ENCODE results near the gene ADPRHL1. TPM values are rescaled to one million over a fixed set of nuclear protein-coding genes. Genes with fewer than 3 reads are reported as not detected.

Gene ADPRHL1
- total RNA-seq, 4 donors from 2014 or later = 6.9 to 15.5 (median 12.6) TPM

GRCh38 chr13:113404723-113405471, 48.4 kb downstream of the ADPRHL1 start:
- Histone ChIP-seq H3K9me3 (no peaks in the 10 kb centered on the region), H3K27ac (peak overlapping the region in 3 of 4 donors; percentile 36 to 82 (median 53)), H3K27me3 (peaks cover 0 to 34% of the 10 kb centered on the region in 2 donors), H3K4me1 (no peaks in the 10 kb centered on the region), H3K4me3 (peak overlapping the region in 2 of 4 donors; percentile 1 to 33), H3K36me3 (no peaks in the 10 kb centered on the region)
- WGBS, 2 donors = 80 to 84% methylated on average over 24 to 33 of the region's 34 CpGs
- peak in 1 of 2 donors; percentile 2 for DNase-seq (ENCODE audit: low spot score in 2 of 2)
- no peak for TF ChIP-seq EP300 (IDR thresholded peaks at IDR 0.05)

GRCh38 chr13:113404366-113404722, 48.9 kb downstream of the ADPRHL1 start:
- Histone ChIP-seq H3K27ac (peak overlapping the region in 3 of 4 donors; percentile 36 to 82 (median 53)), H3K4me1 (no peaks in the 10 kb centered on the region), H3K27me3 (peaks cover 0 to 34% of the 10 kb centered on the region in 2 donors), H3K9me3 (no peaks in the 10 kb centered on the region), H3K36me3 (no peaks in the 10 kb centered on the region), H3K4me3 (no peak overlapping the region)
- TF ChIP-seq EP300 (IDR thresholded peaks at IDR 0.05) (no peak), CTCF (IDR thresholded peaks at IDR 0.05) (no peak), POLR2A (IDR thresholded peaks at IDR 0.05) (no peak)
- DNase-seq (ENCODE audit: low spot score in 2 of 2) = peak in 1 of 2 donors; percentile 7
- 95% methylated on average over 2 of the region's 2 CpGs for WGBS, 2 donors

- peak in 1 of 2 donors; percentile 10 for DNase-seq (ENCODE audit: low spot score in 2 of 2)
Measured at GRCh38 chr13:113403255-113404104, 49.8 kb downstream of the ADPRHL1 start.

GRCh38 chr13:113402471-113403254, 50.6 kb downstream of the ADPRHL1 start:
- Histone ChIP-seq H3K27ac (peak overlapping the region in 1 of 4 donors; percentile 82), H3K27me3 (peaks cover 0 to 30% of the 10 kb centered on the region in 2 donors), H3K4me1 (no peaks in the 10 kb centered on the region), H3K36me3 (no peaks in the 10 kb centered on the region), H3K9me3 (no peaks in the 10 kb centered on the region), H3K4me3 (no peak overlapping the region)
- TF ChIP-seq CTCF (IDR thresholded peaks at IDR 0.05) (no peak), POLR2A (IDR thresholded peaks at IDR 0.05) (no peak), EP300 (IDR thresholded peaks at IDR 0.05) (no peak)
- 72 to 77% methylated on average over 33 of the region's 33 CpGs for WGBS, 2 donors
- DNase-seq (ENCODE audit: low spot score in 2 of 2) = peak in 1 of 2 donors; percentile 7

More at GRCh38 chr13:113403255-113404104, 49.8 kb downstream of the ADPRHL1 start:
- Histone ChIP-seq H3K9me3 (no peaks in the 10 kb centered on the region), H3K4me1 (no peaks in the 10 kb centered on the region), H3K36me3 (no peaks in the 10 kb centered on the region), H3K27ac (peak overlapping the region in 2 of 4 donors; percentile 43 to 82), H3K27me3 (peaks cover 0 to 34% of the 10 kb centered on the region in 2 donors), H3K4me3 (no peak overlapping the region)
- WGBS, 2 donors = 77 to 89% methylated on average over 19 to 24 of the region's 32 CpGs
- no peak for TF ChIP-seq EP300 (IDR thresholded peaks at IDR 0.05)
- TF ChIP-seq POLR2A (IDR thresholded peaks at IDR 0.05) = no peak
- no peak for TF ChIP-seq CTCF (IDR thresholded peaks at IDR 0.05)

Measured in tibial nerve (tissue), 4 donors.